GF-D8 (cell line): ENCODE data around the gene STX4.

Source experiments
- DNase-seq: peaks from one replicate; lab custom pipeline; 2025; lab: John Stamatoyannopoulos, UW

Gene STX4, protein sequence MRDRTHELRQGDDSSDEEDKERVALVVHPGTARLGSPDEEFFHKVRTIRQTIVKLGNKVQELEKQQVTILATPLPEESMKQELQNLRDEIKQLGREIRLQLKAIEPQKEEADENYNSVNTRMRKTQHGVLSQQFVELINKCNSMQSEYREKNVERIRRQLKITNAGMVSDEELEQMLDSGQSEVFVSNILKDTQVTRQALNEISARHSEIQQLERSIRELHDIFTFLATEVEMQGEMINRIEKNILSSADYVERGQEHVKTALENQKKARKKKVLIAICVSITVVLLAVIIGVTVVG

GRCh38 chr16:31032736-31033708 is at the start of gene STX4:
Gene STX4 (plus strand): TSS chr16:31033558. CDS start chr16:31033806, 248 bp downstream.
- DNase-seq: peak; percentile 95

GRCh38 chr16:30983898-30984610 is 49.3 kb upstream of the STX4 start:
- DNase-seq: no peak

- DNase-seq: peak; percentile 2
Observed at GRCh38 chr16:30984669-30985400, 48.5 kb upstream of the STX4 start, which contains the start of gene HSD3B7. Gene HSD3B7 (plus strand): TSS chr16:30985207. CDS start chr16:30985659, 452 bp downstream.

GRCh38 chr16:30985401-30986128 is 47.8 kb upstream of the STX4 start:
- DNase-seq: no peak

GRCh38 chr16:30986129-30986991 is 47.0 kb upstream of the STX4 start:
- no peak for DNase-seq

- DNase-seq: no peak
Observed at GRCh38 chr16:30987581-30988190, 45.7 kb upstream of the STX4 start.

- DNase-seq: no peak
Observed at GRCh38 chr16:30989469-30990047, 43.8 kb upstream of the STX4 start.

- no peak for DNase-seq
Observed at GRCh38 chr16:30990105-30990504, 43.3 kb upstream of the STX4 start.

GRCh38 chr16:30991052-30991451 is 42.3 kb upstream of the STX4 start:
- no peak for DNase-seq

GRCh38 chr16:30992276-30992780 is 41.0 kb upstream of the STX4 start:
- DNase-seq: no peak

DNA sequence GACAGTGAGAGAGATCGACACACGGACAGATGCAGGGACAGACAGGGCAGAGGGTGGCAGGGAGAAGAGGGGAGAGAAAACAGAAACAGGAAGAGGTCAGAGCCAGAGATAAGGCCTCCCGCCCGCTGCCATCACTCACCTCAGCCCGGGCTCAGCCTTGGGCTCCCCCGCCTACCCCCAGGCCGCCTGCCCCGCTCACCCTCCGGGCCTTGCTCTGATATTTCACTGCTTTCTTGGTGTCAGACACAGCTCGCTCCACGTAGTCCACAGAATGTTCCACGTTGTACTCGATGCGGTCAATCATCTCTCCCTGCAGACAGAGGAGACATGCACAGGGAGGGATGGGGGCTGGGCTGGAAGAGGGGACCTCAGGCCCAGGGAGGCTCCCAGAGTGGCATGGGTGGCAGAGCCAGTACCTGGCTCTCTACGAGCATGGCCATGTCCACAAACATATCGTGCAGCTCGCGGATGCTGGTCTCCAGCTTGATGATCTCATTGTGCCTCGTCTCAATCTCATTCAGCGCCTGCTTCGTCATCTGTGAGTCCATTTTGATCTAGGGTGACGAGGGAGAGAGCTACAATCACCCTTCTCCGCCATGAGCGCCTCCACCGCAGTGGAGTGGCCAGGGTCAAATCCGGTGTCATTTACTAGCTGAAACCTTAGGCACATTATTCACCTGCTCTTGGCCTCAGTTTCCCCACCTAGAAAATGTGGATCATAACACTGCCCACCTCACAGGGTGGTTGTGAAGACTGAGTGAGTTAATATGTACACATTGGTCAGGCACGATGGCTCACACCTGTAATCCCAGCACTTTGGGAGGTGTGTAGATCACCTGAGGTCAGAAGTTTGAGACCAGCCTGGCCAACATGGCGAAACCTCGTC is 40.2 kb upstream of the STX4 start:
- DNase-seq: peak; percentile 9

DNA sequence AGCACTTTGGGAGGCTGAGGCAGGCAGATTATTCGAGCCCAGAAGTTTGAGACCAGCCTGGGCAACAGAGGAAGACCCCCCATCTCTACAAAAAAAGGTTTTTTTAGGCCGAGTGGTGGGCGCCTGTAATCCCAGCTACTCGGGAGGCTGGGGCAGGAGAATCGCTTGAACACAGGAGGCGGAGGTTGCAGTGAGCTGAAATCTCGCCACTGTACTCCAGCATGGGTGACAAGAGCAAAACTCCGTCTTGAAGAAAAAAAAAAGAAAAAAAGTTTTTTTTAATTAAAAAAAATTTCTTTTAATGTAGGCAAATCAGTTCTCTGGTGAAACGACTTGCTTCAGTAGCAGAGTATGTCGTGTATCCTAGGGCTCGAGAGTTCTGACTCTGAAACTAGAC is 37.4 kb upstream of the STX4 start:
- DNase-seq: no peak

- no peak for DNase-seq
Observed at GRCh38 chr16:30996324-30996984, 36.9 kb upstream of the STX4 start.

DNA sequence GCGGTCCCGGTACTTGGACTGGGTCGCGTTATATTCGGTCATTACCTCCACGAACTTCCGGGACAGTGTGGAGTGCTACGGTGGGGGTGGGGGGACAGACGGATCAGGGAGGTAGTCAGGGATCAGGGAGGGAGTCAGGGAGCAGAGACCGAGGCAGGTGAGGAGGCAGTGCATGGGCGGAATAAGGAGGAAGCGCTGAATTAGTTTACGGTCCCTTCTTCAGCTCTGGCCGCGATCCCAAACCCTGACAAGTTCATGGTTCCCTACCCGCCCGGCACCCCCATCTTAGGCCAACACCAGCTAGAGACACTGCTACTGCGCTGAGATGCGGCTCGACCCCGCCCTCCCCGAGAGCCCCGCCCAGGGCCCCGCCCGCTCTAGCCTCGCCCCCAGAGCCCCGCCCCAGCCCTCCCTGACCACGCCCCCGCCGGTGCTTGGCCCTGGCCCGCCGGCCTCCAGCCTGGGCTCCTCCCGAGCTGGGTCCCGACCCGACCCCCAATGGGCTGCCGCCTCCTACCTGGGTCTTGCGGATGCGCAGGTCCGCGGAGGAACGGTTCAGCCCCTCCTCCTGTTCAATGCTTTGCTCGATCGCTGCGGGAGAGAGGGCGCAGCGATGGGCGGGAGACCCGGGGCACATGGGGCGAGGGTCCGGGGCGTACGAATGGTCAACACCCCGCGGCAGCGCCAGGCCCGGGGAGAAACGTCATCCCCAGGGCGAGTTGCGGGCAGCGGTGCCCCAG is 36.2 kb upstream of the STX4 start:
- DNase-seq: no peak

- DNase-seq: no peak
Observed at GRCh38 chr16:30997725-30998711, 35.3 kb upstream of the STX4 start.
